GM19351 (cell line): ENCODE measurements around the gene ZDHHC1.
"Not testable (repeated sequence)": the region's sequence is repeated elsewhere in the genome, so short reads cannot be mapped to it uniquely, and the experiment has no call there.

Experiments used
- ATAC-seq: cut with Tn5 transposase; IDR thresholded peaks from one replicate; pipeline ENCODE4 v1.9.1; 2021; ENCODE audit warnings: mild to moderate bottlenecking, moderate library complexity; ENCODE audit not compliant: unreplicated experiment

ZDHHC1 gene

GRCh38 chr16:67364600-67365235 is 51.6 kb downstream of the ZDHHC1 start:
- no peak for ATAC-seq

- ATAC-seq = no peak
These were observed 55.2 kb downstream of the ZDHHC1 start for GRCh38 chr16:67361038-67361437.

GRCh38 chr16:67359540-67360269 is 56.6 kb downstream of the ZDHHC1 start:
- ATAC-seq = not testable (repeated sequence)

GRCh38 chr16:67357561-67357960 is 58.7 kb downstream of the ZDHHC1 start:
- no peak for ATAC-seq

GRCh38 chr16:67356396-67356795 is 59.9 kb downstream of the ZDHHC1 start:
- no peak for ATAC-seq

GRCh38 chr16:67352463-67352862 is 63.8 kb downstream of the ZDHHC1 start:
- not testable (repeated sequence) for ATAC-seq

- ATAC-seq = no peak
These were observed 66.0 kb downstream of the ZDHHC1 start for GRCh38 chr16:67350324-67350723.

- no peak for ATAC-seq
These were observed 67.1 kb downstream of the ZDHHC1 start for GRCh38 chr16:67349172-67349571.

GRCh38 chr16:67346341-67346740 is 69.9 kb downstream of the ZDHHC1 start:
- ATAC-seq = no peak

- no peak for ATAC-seq
These were observed 70.9 kb downstream of the ZDHHC1 start for GRCh38 chr16:67345401-67345800.
